Epithelial cell of esophagus (primary cell): ENCODE results near the gene NOVA2.

Experiments used
- DNase-seq: peaks from one replicate; pipeline ENCODE4 v3.0.0; 2010; ENCODE audit warnings: low read depth
- H3K4me3 ChIP-seq: 2 replicates; pipeline ENCODE4 v1.5.1; 2011; ENCODE audit warnings: mild to moderate bottlenecking, low read length, control low read depth
- CTCF ChIP-seq: IDR thresholded peaks from 2 replicates; pipeline ENCODE4 v1.5.1; 2011; ENCODE audit warnings: low read depth, mild to moderate bottlenecking, low read length, control low read depth, inconsistent platforms; ENCODE audit not compliant: insufficient read depth; ENCODE audit errors: missing control alignments

The NOVA2 gene, protein sequence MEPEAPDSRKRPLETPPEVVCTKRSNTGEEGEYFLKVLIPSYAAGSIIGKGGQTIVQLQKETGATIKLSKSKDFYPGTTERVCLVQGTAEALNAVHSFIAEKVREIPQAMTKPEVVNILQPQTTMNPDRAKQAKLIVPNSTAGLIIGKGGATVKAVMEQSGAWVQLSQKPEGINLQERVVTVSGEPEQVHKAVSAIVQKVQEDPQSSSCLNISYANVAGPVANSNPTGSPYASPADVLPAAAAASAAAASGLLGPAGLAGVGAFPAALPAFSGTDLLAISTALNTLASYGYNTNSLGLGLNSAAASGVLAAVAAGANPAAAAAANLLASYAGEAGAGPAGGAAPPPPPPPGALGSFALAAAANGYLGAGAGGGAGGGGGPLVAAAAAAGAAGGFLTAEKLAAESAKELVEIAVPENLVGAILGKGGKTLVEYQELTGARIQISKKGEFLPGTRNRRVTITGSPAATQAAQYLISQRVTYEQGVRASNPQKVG

DNA sequence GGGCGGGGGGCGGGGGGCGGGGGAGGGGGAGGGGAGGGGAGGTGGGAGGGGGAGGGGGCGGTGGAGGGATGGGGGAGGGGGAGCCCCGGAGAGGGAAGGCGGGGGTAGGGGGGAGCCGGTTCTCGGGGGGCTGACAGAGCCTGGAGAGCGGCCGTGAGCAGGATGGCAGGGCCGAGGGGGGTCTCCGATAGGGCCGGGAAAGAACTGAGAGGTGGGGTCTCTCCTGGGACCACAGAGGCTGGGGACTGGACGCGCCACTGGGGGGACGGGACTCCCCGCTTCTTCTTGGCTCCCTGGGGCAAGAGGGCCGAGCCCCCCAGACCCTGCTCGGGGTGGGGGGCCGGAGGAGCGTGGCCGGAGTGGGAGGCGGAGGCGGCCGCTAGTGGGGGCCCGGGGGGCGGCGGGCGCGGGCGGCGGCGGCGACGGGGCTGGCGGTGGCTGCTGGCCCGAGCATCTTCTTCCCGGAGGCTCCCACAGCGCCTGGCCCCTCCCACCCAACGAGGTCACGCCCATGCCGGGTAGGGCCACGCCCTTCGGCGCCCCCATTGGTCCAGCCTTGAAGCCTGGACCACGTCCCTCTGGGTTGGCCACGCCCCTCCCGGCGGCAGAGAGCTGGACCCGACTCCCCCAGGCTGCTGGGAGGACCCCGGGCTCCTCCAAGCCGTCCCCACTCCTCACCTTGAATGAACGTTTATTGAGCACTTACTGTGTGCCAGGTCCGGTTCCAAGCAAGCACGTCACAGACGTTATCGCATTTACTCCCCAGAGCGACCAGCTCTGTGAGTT is at the start of gene NOVA2:
Gene NOVA2 (minus strand): TSS at position 313 of the 786 bp plus-strand sequence. CDS start 514 bp downstream, outside the sequence.
- DNase-seq, result peak; percentile 47

GRCh38 chr19:46023311-46023779 is 49.7 kb upstream of the NOVA2 start:
- TF ChIP-seq CTCF, result no peak
- H3K4me3 ChIP-seq, result no peak overlapping the region
- DNase-seq, result no peak

More for the DNA sequence above, at the start of gene NOVA2:
- TF ChIP-seq CTCF, result no peak
- H3K4me3 ChIP-seq, result no peak within 1 kb of the TSS

GRCh38 chr19:46022431-46023310 is 49.0 kb upstream of the NOVA2 start, which contains the start of gene PGLYRP1:
Gene PGLYRP1, minus strand, starts transcription at chr19:46023053. Its CDS starts 32 bp downstream, at chr19:46023021.
- no peak for TF ChIP-seq CTCF
- no peak within 1 kb of the TSS for H3K4me3 ChIP-seq
- DNase-seq, result no peak

- TF ChIP-seq CTCF, result no peak
- no peak for DNase-seq
- no peak overlapping the region for H3K4me3 ChIP-seq
Observed at GRCh38 chr19:46022061-46022430, 48.4 kb upstream of the NOVA2 start.

- DNase-seq, result peak; percentile 57
- H3K4me3 ChIP-seq, result no peak overlapping the region
- peak; percentile 36 for TF ChIP-seq CTCF
Observed at GRCh38 chr19:46021531-46022041, 47.9 kb upstream of the NOVA2 start.

DNA sequence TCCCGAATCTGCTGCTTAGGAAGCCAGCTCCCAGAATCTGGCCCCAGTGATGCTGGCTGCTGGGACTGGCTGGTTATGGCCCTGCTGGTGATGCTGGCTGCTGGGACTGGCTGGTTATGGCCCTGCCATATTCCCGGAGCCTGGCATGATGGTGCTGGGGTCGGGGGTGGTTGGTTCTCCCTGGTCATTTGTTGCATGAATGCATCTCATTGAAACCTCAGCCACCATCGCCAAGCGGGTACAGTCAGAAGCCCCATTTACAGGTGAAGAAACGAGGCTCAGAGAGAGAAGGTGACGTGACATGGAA is 47.1 kb upstream of the NOVA2 start:
- TF ChIP-seq CTCF, result no peak
- no peak overlapping the region for H3K4me3 ChIP-seq
- DNase-seq, result no peak
